Activated CD4-positive, CD25-positive, alpha-beta regulatory T cell (primary cell): ENCODE results near the gene TMEM183A.

Experiments
- DNase-seq, 4 experiments: peaks; one replicate each; lab custom pipeline; 2025; lab: John Stamatoyannopoulos, UW

TMEM183A gene

GRCh38 chr1:203069030-203069747, 62.0 kb downstream of the TMEM183A start:
- DNase-seq, result no peak

GRCh38 chr1:203072002-203072602, 64.9 kb downstream of the TMEM183A start:
- DNase-seq, result no peak

- DNase-seq, result no peak
Observed at GRCh38 chr1:203072911-203073310, 65.7 kb downstream of the TMEM183A start.

DNA sequence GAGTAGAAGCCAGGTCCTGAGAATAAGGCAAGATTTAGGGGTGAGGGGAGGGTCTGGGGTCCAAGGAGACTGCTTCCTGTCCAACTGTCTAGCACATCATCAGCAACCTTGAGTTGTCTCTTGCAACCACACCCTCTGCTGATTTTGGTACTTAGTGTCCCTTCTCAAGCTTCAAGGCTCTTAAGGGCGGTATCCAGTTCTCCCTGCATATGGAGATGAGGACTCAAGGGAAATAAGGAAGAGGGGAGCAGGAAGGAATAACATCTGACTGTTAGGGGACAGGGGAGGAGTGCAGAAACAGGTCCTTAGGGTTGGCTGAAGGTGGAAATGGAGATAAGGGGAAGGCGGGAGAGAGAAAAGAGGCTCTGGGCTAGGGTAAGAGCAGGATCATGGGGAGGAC, 66.3 kb downstream of the TMEM183A start:
- no peak for DNase-seq
